Breast epithelium (tissue), 3 donors: Measurements from ENCODE around the gene NBAS.

ENCODE experiments used
- CTCF ChIP-seq, 3 donors: fragments of 450-650 bp; IDR thresholded peaks; one replicate each; pipeline ENCODE4 v1.5.1; 2016 to 2017; ENCODE audit warnings: antibody characterized with exemption in 3 of 3, mild to moderate bottlenecking in 3 of 3, moderate library complexity in 3 of 3
- POLR2A ChIP-seq: fragments of 450-650 bp; IDR thresholded peaks from one replicate; pipeline ENCODE4 v1.6.1; 2016; ENCODE audit warnings: antibody characterized with exemption, mild to moderate bottlenecking, moderate library complexity
- POLR2AphosphoS5 ChIP-seq, 3 donors: sonication (generic); formaldehyde crosslinking; IDR thresholded peaks; one replicate each; pipeline ENCODE4 v1.6.1; 2017; ENCODE audit warnings: antibody characterized with exemption in 3 of 3

GRCh38 chr2:15269043-15269442 lies 292.1 kb downstream of the NBAS start:
- TF ChIP-seq POLR2A (no peak), CTCF (IDR thresholded peaks at IDR 0.05) (no peak), POLR2AphosphoS5 (IDR thresholded peaks at IDR 0.05) (no peak)
